Measurements from ENCODE around the gene SEC22A.
A peak's percentile ranks its signal among the peaks of the same experiment; 100 is the strongest.

Gene SEC22A

DNA sequence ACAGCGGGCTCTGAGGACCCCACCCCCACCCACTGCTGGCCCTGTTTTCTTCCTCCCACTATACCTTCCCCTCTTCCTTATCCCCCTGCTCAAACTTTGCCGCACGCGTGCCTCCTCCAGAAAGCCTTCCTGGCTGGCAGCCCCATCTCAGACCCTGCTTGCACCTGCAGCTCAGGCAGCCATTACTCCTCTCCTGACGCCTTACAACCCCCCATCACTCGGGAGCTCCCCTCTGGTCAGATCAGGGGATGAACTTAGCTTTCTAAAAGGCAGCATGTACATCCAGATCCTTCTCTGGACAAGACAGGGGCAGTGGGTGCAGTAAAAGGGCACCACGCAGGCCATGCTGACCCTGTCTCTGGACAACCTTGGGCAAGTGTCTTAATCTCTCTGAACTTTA lies 94.5 kb downstream of the SEC22A start:
- no peaks in the 10 kb centered on the region for H3K4me1 ChIP-seq (ENCODE audit: insufficient read depth, low read length, severe bottlenecking)
- no peaks in the 10 kb centered on the region for H4K20me1 ChIP-seq (ENCODE audit: insufficient read depth, low read length)
- TF ChIP-seq, protein P1, sequence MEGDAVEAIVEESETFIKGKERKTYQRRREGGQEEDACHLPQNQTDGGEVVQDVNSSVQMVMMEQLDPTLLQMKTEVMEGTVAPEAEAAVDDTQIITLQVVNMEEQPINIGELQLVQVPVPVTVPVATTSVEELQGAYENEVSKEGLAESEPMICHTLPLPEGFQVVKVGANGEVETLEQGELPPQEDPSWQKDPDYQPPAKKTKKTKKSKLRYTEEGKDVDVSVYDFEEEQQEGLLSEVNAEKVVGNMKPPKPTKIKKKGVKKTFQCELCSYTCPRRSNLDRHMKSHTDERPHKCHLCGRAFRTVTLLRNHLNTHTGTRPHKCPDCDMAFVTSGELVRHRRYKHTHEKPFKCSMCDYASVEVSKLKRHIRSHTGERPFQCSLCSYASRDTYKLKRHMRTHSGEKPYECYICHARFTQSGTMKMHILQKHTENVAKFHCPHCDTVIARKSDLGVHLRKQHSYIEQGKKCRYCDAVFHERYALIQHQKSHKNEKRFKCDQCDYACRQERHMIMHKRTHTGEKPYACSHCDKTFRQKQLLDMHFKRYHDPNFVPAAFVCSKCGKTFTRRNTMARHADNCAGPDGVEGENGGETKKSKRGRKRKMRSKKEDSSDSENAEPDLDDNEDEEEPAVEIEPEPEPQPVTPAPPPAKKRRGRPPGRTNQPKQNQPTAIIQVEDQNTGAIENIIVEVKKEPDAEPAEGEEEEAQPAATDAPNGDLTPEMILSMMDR (IDR thresholded peaks at IDR 0.05; ENCODE audit: low read length), result no peak
- TF ChIP-seq EZH2 (IDR thresholded peaks at IDR 0.05; ENCODE audit: borderline replicate concordance, low read length), result no peak
- no peaks in the 10 kb centered on the region for H3K9me2 ChIP-seq (ENCODE audit: low read depth, low read length)
- 0 out of 2 replicates have a peak, but pooled peaks cover 3% of the 10 kb centered on the region for H3K27me3 ChIP-seq (ENCODE audit: insufficient read depth, low read length)
- no peaks in the 10 kb centered on the region for H3K9me3 ChIP-seq (ENCODE audit: low read length)
- no peaks in the 10 kb centered on the region for H3K79me2 ChIP-seq (ENCODE audit: insufficient read depth, low read length)
- no peaks in the 10 kb centered on the region for H3K36me3 ChIP-seq (ENCODE audit: insufficient read depth, low read length)
- H2AFZ ChIP-seq (ENCODE audit: low read length), result no peak overlapping the region
- H3F3A ChIP-seq (ENCODE audit: insufficient read depth, low read length), result no peaks in the 10 kb centered on the region
- no peak overlapping the region for H3K27ac ChIP-seq (ENCODE audit: low read depth, low read length, poor library complexity, severe bottlenecking)
- H3K9ac ChIP-seq (ENCODE audit: low read length), result no peak overlapping the region
- H3K4me3 ChIP-seq (ENCODE audit: low read depth, low read length, poor library complexity, severe bottlenecking), result no peak overlapping the region
- H3K4me2 ChIP-seq (ENCODE audit: low read length), result no peak overlapping the region

DNA sequence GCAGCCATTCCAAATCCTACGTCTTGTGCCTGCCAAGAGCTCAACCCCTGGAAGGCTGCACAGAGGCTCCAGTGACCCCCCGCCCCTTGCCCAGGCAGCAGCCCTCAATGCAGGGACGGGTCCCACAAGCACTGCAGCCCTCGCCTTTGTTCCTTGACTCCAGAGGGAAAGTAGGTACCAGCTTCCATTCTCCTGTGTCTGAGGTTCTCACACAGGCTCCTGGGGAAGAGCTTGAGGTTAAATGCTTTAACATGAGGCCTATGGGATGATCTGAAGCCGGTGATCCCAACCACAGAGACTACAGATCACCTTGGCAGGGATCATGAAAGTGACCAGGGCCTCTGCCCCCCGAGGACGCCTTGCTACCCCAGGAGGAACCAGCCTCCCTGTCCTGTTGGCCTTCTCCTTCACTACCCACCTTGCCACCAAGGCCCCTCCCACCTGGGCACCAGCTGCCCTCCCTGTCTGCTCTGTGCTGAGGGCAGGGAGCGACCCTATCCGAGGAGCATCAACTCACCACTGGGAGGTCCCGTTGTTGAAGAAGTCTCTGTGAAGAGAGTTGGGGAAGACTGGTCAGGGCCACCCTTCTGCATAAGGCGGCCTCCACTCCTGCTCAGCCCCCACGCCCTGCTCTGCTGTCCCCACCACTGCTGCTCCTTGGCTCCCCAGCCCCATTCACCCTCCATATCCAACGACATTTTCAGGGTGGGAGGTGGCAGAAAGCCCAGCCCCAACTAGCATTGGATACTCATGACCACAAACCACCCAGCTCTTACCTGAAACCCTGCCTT lies 95.3 kb downstream of the SEC22A start:
- no peaks in the 10 kb centered on the region for H3K9me3 ChIP-seq (ENCODE audit: low read length)
- H3K9ac ChIP-seq (ENCODE audit: low read length), result no peak overlapping the region
- H3F3A ChIP-seq (ENCODE audit: insufficient read depth, low read length), result no peaks in the 10 kb centered on the region
- H2AFZ ChIP-seq (ENCODE audit: low read length), result no peak overlapping the region
- no peaks in the 10 kb centered on the region for H3K36me3 ChIP-seq (ENCODE audit: insufficient read depth, low read length)
- no peaks in the 10 kb centered on the region for H3K79me2 ChIP-seq (ENCODE audit: insufficient read depth, low read length)
- H3K4me3 ChIP-seq (ENCODE audit: low read depth, low read length, poor library complexity, severe bottlenecking), result no peak overlapping the region
- no peaks in the 10 kb centered on the region for H3K27me3 ChIP-seq (ENCODE audit: insufficient read depth, low read length)
- H3K4me2 ChIP-seq (ENCODE audit: low read length), result no peak overlapping the region
- no peaks in the 10 kb centered on the region for H4K20me1 ChIP-seq (ENCODE audit: insufficient read depth, low read length)
- H3K9me2 ChIP-seq (ENCODE audit: low read depth, low read length), result no peaks in the 10 kb centered on the region
- H3K4me1 ChIP-seq (ENCODE audit: insufficient read depth, low read length, severe bottlenecking), result no peaks in the 10 kb centered on the region
- TF ChIP-seq EZH2 (IDR thresholded peaks at IDR 0.05; ENCODE audit: borderline replicate concordance, low read length), result no peak
- TF ChIP-seq, protein P1 (IDR thresholded peaks at IDR 0.05; ENCODE audit: low read length), result no peak
- no peak overlapping the region for H3K27ac ChIP-seq (ENCODE audit: low read depth, low read length, poor library complexity, severe bottlenecking)

DNA sequence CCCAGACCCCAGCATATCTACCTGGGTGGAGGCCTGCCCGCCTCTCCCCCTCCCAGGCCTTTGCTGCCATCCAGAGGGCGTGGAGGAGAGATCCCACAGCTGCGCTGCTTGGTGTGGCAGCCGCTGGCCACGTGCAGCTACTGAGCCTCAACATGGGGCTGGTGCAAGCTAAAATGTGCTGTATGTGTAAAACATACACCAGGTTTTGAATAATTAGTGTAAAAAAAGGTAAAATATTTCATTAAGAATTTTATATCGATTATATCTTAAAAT lies 95.8 kb downstream of the SEC22A start:
- Histone ChIP-seq H3F3A (ENCODE audit: insufficient read depth, low read length) (no peaks in the 10 kb centered on the region), H4K20me1 (ENCODE audit: insufficient read depth, low read length) (no peaks in the 10 kb centered on the region), H3K4me2 (ENCODE audit: low read length) (no peak overlapping the region), H3K9me3 (ENCODE audit: low read length) (no peaks in the 10 kb centered on the region), H3K27ac (ENCODE audit: low read depth, low read length, poor library complexity, severe bottlenecking) (no peak overlapping the region), H2AFZ (ENCODE audit: low read length) (no peak overlapping the region), H3K4me3 (ENCODE audit: low read depth, low read length, poor library complexity, severe bottlenecking) (no peak overlapping the region), H3K79me2 (ENCODE audit: insufficient read depth, low read length) (no peaks in the 10 kb centered on the region), H3K9me2 (ENCODE audit: low read depth, low read length) (no peaks in the 10 kb centered on the region), H3K27me3 (ENCODE audit: insufficient read depth, low read length) (peaks cover under 1% of the 10 kb centered on the region; the same call in 1 of the 2 replicates), H3K36me3 (ENCODE audit: insufficient read depth, low read length) (no peaks in the 10 kb centered on the region), H3K4me1 (ENCODE audit: insufficient read depth, low read length, severe bottlenecking) (no peaks in the 10 kb centered on the region), H3K9ac (ENCODE audit: low read length) (no peak overlapping the region)
- TF ChIP-seq, protein P1 (IDR thresholded peaks at IDR 0.05; ENCODE audit: low read length), result peak; percentile 26; the same call in 1 of the 2 replicates
- TF ChIP-seq EZH2 (IDR thresholded peaks at IDR 0.05; ENCODE audit: borderline replicate concordance, low read length), result no peak
